ENCODE results near the gene ARMC3. TPM values are rescaled to one million over a fixed set of nuclear protein-coding genes. Genes with fewer than 3 reads are reported as not detected.
"Not testable (repeated sequence)": the region's sequence is repeated elsewhere in the genome, so short reads cannot be mapped to it uniquely, and the experiment has no call there.

Gene ARMC3
- total RNA-seq, 2 experiments from 2014 or later, result not detected

- Histone ChIP-seq H3K36me3 (ENCODE audit: insufficient read depth, low read length) (no peaks in the 10 kb centered on the region), H3K27ac (ENCODE audit: low read depth, low read length, poor library complexity, severe bottlenecking) (no peak overlapping the region), H3K9me3 (ENCODE audit: low read length) (no peaks in the 10 kb centered on the region), H3K4me1 (ENCODE audit: insufficient read depth, low read length, poor library complexity, severe bottlenecking) (peaks cover 5% of the 10 kb centered on the region), H3K4me3 (ENCODE audit: low read depth, low read length, poor library complexity, severe bottlenecking) (no peak overlapping the region), H3K9me2 (ENCODE audit: insufficient read depth, low read length) (no peaks in the 10 kb centered on the region), H4K20me1 (ENCODE audit: insufficient read depth, low read length) (no peaks in the 10 kb centered on the region), H3K79me2 (ENCODE audit: insufficient read depth, low read depth, low read length) (no peaks in the 10 kb centered on the region), H2AFZ (ENCODE audit: low read length) (no peak overlapping the region), H3K4me2 (ENCODE audit: low read length) (no peak overlapping the region)
- intact Hi-C loops (cut with micrococcal nuclease; ENCODE audit: unreplicated experiment), result no loop called here
- DNase-seq (ENCODE audit: low spot score), result no peak
- CTCF ChIA-PET (ENCODE audit: unreplicated experiment), result no interaction called here
- POLR2A ChIA-PET, result interaction anchor here (1.0 kb wide), 2 partner anchors 73 to 129 kb away, joined by 3 read pairs; no protein-coding TSS in a partner anchor
- TF ChIP-seq, protein P1, sequence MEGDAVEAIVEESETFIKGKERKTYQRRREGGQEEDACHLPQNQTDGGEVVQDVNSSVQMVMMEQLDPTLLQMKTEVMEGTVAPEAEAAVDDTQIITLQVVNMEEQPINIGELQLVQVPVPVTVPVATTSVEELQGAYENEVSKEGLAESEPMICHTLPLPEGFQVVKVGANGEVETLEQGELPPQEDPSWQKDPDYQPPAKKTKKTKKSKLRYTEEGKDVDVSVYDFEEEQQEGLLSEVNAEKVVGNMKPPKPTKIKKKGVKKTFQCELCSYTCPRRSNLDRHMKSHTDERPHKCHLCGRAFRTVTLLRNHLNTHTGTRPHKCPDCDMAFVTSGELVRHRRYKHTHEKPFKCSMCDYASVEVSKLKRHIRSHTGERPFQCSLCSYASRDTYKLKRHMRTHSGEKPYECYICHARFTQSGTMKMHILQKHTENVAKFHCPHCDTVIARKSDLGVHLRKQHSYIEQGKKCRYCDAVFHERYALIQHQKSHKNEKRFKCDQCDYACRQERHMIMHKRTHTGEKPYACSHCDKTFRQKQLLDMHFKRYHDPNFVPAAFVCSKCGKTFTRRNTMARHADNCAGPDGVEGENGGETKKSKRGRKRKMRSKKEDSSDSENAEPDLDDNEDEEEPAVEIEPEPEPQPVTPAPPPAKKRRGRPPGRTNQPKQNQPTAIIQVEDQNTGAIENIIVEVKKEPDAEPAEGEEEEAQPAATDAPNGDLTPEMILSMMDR (conservative IDR thresholded peaks at IDR 0.05; ENCODE audit: low read length), result no peak
- no peak for TF ChIP-seq EZH2phosphoT487 (IDR thresholded peaks at IDR 0.05; ENCODE audit: borderline replicate concordance, low read depth, low read length)
- BruUV-seq (replicated peaks), result no TSS peak
Observed at GRCh38 chr10:22927166-22927565, 687 bp upstream of the ARMC3 start.

DNA sequence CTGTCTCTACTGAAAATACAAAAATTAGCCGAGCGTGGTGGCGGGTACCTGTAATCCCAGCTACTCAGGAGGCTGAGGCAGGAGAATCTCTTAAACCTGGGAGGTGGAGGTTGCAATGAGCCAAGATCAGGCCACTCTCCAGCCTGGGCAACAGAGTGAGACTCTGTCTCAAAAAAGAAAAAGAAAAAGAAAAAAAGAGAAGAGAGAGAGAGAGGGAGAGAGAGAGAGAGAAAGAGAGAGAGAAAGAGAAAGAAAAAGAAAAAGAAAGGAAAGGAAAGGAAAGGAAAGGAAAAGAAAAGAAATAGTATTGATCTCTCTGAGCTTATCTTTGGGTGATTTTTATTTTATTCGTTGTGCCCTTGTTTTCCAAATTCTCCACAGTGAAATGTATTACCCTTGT is 1.2 kb downstream of the ARMC3 start:
- H3K79me2 ChIP-seq (ENCODE audit: insufficient read depth, low read depth, low read length); H3K9me2 ChIP-seq (ENCODE audit: insufficient read depth, low read length); H2AFZ ChIP-seq (ENCODE audit: low read length); DNase-seq (ENCODE audit: low spot score); H3K27ac ChIP-seq (ENCODE audit: low read depth, low read length, poor library complexity, severe bottlenecking); H4K20me1 ChIP-seq (ENCODE audit: insufficient read depth, low read length); intact Hi-C loops (cut with micrococcal nuclease; ENCODE audit: unreplicated experiment); BruUV-seq (replicated peaks); H3K36me3 ChIP-seq (ENCODE audit: insufficient read depth, low read length); H3K4me2 ChIP-seq (ENCODE audit: low read length); CTCF ChIA-PET (ENCODE audit: unreplicated experiment); H3K4me3 ChIP-seq (ENCODE audit: low read depth, low read length, poor library complexity, severe bottlenecking); H3K9me3 ChIP-seq (ENCODE audit: low read length); H3K4me1 ChIP-seq (ENCODE audit: insufficient read depth, low read length, poor library complexity, severe bottlenecking): not testable (repeated sequence)
- POLR2A ChIA-PET, result interaction anchor here (0.5 kb wide), 1 partner anchor 379 kb away, joined by 4 read pairs; no protein-coding TSS in a partner anchor

DNA sequence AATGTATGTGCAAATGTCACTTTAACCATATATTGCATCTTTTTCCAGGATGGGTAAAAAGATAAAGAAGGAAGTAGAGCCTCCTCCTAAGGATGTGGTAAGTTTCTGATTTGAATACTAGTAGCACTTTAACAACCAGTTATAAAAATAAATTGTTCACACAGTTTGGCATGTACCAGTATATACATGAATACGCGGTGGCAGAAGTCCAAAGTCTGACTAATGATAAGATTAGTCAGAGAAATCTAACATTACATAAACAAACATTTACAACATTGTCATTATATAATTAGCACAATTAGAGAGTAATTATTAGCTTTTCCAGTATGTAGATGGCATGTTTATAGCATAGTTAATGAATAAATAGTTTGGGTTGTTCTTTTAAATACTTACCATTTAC is 4.1 kb downstream of the ARMC3 start:
- no peak for DNase-seq (ENCODE audit: low spot score)
- Histone ChIP-seq H3K9me2 (ENCODE audit: insufficient read depth, low read length) (no peaks in the 10 kb centered on the region), H3K9me3 (ENCODE audit: low read length) (no peaks in the 10 kb centered on the region), H4K20me1 (ENCODE audit: insufficient read depth, low read length) (no peaks in the 10 kb centered on the region), H3K27ac (ENCODE audit: low read depth, low read length, poor library complexity, severe bottlenecking) (no peak overlapping the region), H3K4me3 (ENCODE audit: low read depth, low read length, poor library complexity, severe bottlenecking) (no peak overlapping the region), H3K4me2 (ENCODE audit: low read length) (no peak overlapping the region), H2AFZ (ENCODE audit: low read length) (no peak overlapping the region), H3K36me3 (ENCODE audit: insufficient read depth, low read length) (no peaks in the 10 kb centered on the region), H3K4me1 (ENCODE audit: insufficient read depth, low read length, poor library complexity, severe bottlenecking) (peaks cover 6% of the 10 kb centered on the region), H3K79me2 (ENCODE audit: insufficient read depth, low read depth, low read length) (no peaks in the 10 kb centered on the region)
- CTCF ChIA-PET (ENCODE audit: unreplicated experiment), result no interaction called here
- POLR2A ChIA-PET, result no interaction called here
- no TSS peak for BruUV-seq (replicated peaks)
- intact Hi-C loops (cut with micrococcal nuclease; ENCODE audit: unreplicated experiment), result no loop called here
- no peak for TF ChIP-seq EZH2phosphoT487 (IDR thresholded peaks at IDR 0.05; ENCODE audit: borderline replicate concordance, low read depth, low read length)
- TF ChIP-seq, protein P1 (conservative IDR thresholded peaks at IDR 0.05; ENCODE audit: low read length), result no peak

All from OCI-LY7 (cell line).